Neuronal stem cell (in vitro differentiated cells): ENCODE results near the gene MYORG.
A peak's percentile ranks its signal among the peaks of the same experiment; 100 is the strongest.
"Not testable (repeated sequence)": the region's sequence is repeated elsewhere in the genome, so short reads cannot be mapped to it uniquely, and the experiment has no call there.

ENCODE experiments used
- DNase-seq: peaks from one replicate; pipeline ENCODE4 v3.0.0-alpha.2; 2013; ENCODE audit warnings: low spot score
- H2AFZ ChIP-seq: one replicate; pipeline ENCODE4 v1.6.1; 2013; ENCODE audit warnings: mild to moderate bottlenecking, low read length, inconsistent platforms
- H2AK5ac ChIP-seq: 2 replicates; pipeline ENCODE4 v1.6.1; 2013; ENCODE audit warnings: low read depth, mild to moderate bottlenecking, inconsistent platforms, low read length, moderate library complexity, mixed read lengths
- H2BK120ac ChIP-seq: 2 replicates; pipeline ENCODE4 v1.6.1; 2013; ENCODE audit warnings: low read depth, mild to moderate bottlenecking, inconsistent platforms, low read length, moderate library complexity, mixed read lengths
- H2BK12ac ChIP-seq: one replicate; pipeline ENCODE4 v1.6.1; 2013; ENCODE audit warnings: low read length, inconsistent platforms
- H2BK15ac ChIP-seq: 2 replicates; pipeline ENCODE4 v1.6.1; 2013; ENCODE audit warnings: mild to moderate bottlenecking, low read length, inconsistent platforms, mixed read lengths
- H2BK5ac ChIP-seq: one replicate; pipeline ENCODE4 v1.6.1; 2013; ENCODE audit warnings: inconsistent platforms, mild to moderate bottlenecking, low read length, moderate library complexity
- H3K14ac ChIP-seq: one replicate; pipeline ENCODE4 v1.6.1; 2013; ENCODE audit warnings: low read length, inconsistent platforms
- H3K18ac ChIP-seq: 2 replicates; pipeline ENCODE4 v1.6.1; 2013; ENCODE audit warnings: low read length, inconsistent platforms
- H3K23ac ChIP-seq: 2 replicates; pipeline ENCODE4 v1.6.1; 2013; ENCODE audit warnings: low read depth, mild to moderate bottlenecking, mixed read lengths, low read length, inconsistent platforms; ENCODE audit not compliant: poor library complexity
- H3K27ac ChIP-seq: replicated peaks from 3 replicates; pipeline ENCODE4 v1.5.1; 2013; ENCODE audit warnings: low read length, inconsistent platforms
- H3K27me3 ChIP-seq, 3 experiments: 2 replicates each; pipeline ENCODE4 v1.6.1; 2013; ENCODE audit warnings: low read length in 3 of 3, mild to moderate bottlenecking in 2 of 3, inconsistent platforms in 1 of 3, low read depth in 1 of 3, mixed read lengths in 1 of 3, moderate library complexity in 1 of 3; ENCODE audit not compliant: control insufficient read depth in 3 of 3, insufficient read depth in 3 of 3
- H3K36me3 ChIP-seq, 2 donors: replicated peaks in 1 of 2; 2 replicates each; pipeline ENCODE4 v1.6.1; 2013; ENCODE audit warnings: low read length in 2 of 2; ENCODE audit not compliant: control insufficient read depth in 2 of 2, insufficient read depth in 2 of 2
- H3K4ac ChIP-seq: 2 replicates; pipeline ENCODE4 v1.6.1; 2013; ENCODE audit warnings: inconsistent platforms, mild to moderate bottlenecking, low read length, moderate library complexity
- H3K4me1 ChIP-seq, 2 donors: 1 replicate in 1 of 2; 2 replicates in 1 of 2; pipeline ENCODE4 v1.6.1; 2013; ENCODE audit warnings: low read length in 2 of 2, low read depth in 1 of 2; ENCODE audit not compliant: control insufficient read depth in 2 of 2, insufficient read depth in 1 of 2
- H3K4me2 ChIP-seq: one replicate; pipeline ENCODE4 v1.6.1; 2013; ENCODE audit warnings: mild to moderate bottlenecking, low read length, inconsistent platforms; ENCODE audit not compliant: insufficient read depth, poor library complexity, severe bottlenecking
- H3K4me3 ChIP-seq, 2 donors: 2 replicates each; pipeline ENCODE4 v1.5.1; 2013; ENCODE audit warnings: low read length in 2 of 2, mild to moderate bottlenecking in 2 of 2, inconsistent platforms in 1 of 2, moderate library complexity in 1 of 2
- H3K79me1 ChIP-seq: one replicate; pipeline ENCODE4 v1.6.1; 2013; ENCODE audit warnings: low read depth, mild to moderate bottlenecking, inconsistent platforms, low read length, moderate library complexity
- H3K9ac ChIP-seq: one replicate; pipeline ENCODE4 v1.6.1; 2013; ENCODE audit warnings: mild to moderate bottlenecking, low read depth, low read length, inconsistent platforms; ENCODE audit not compliant: poor library complexity
- H3K9me3 ChIP-seq, 2 donors: replicated peaks in 1 of 2; 2 replicates each; pipeline versions ENCODE3 to v1.6.1; 2013; ENCODE audit warnings: low read length in 2 of 2, mild to moderate bottlenecking in 2 of 2, inconsistent platforms in 1 of 2, low read depth in 1 of 2, mixed read lengths in 1 of 2, moderate library complexity in 1 of 2; ENCODE audit not compliant: control insufficient read depth in 2 of 2, insufficient read depth in 1 of 2
- H4K8ac ChIP-seq: one replicate; pipeline ENCODE4 v1.6.1; 2013; ENCODE audit warnings: low read depth, mild to moderate bottlenecking, inconsistent platforms, low read length, moderate library complexity
- H4K91ac ChIP-seq: one replicate; pipeline ENCODE4 v1.6.1; 2013; ENCODE audit warnings: low read length, low read depth, mild to moderate bottlenecking, inconsistent platforms; ENCODE audit not compliant: poor library complexity
- WGBS, 2 donors: extraction: QIAGEN DNeasy Blood & Tissue Kit; methylation state at CpG; one replicate each; pipeline ENCODE4 v1.1.7; 2013; ENCODE audit warnings: missing lambda C conversion rate in 2 of 2, mixed read lengths in 1 of 2; ENCODE audit not compliant: insufficient read length in 2 of 2, insufficient replicate concordance in 1 of 2; ENCODE audit errors: extremely low coverage in 2 of 2; 5-methylcytosine and 5-hydroxymethylcytosine counted together

Gene MYORG

GRCh38 chr9:34341659-34342295, 34.9 kb downstream of the MYORG start:
- no peak overlapping the region for H3K4me3 ChIP-seq
- H3K18ac ChIP-seq: no peak overlapping the region
- no peaks in the 10 kb centered on the region for H3K9me3 ChIP-seq
- H3K4me1 ChIP-seq: no peaks in the 10 kb centered on the region
- H3K27ac ChIP-seq: no peak overlapping the region
- no peak overlapping the region for H3K14ac ChIP-seq
- no peaks in the 10 kb centered on the region for H3K27me3 ChIP-seq
- H2AFZ ChIP-seq: no peak overlapping the region
- peaks cover 16 to 63% of the 10 kb centered on the region in 2 donors for H3K36me3 ChIP-seq
- no peak overlapping the region for H3K9ac ChIP-seq
- no peak overlapping the region for H2BK15ac ChIP-seq
- no peak overlapping the region for H2AK5ac ChIP-seq
- H4K8ac ChIP-seq: no peak overlapping the region
- no peak overlapping the region for H3K23ac ChIP-seq
- no peak overlapping the region for H2BK120ac ChIP-seq
- no peak for DNase-seq
- H2BK5ac ChIP-seq: no peak overlapping the region
- no peak overlapping the region for H2BK12ac ChIP-seq
- no peak overlapping the region for H3K4me2 ChIP-seq
- H3K79me1 ChIP-seq: peaks cover 3% of the 10 kb centered on the region
- WGBS, 2 donors: no CpG with 5 or more reads among the region's 7 CpGs
- no peak overlapping the region for H3K4ac ChIP-seq
- H4K91ac ChIP-seq: no peak overlapping the region

GRCh38 chr9:34338665-34339385, 37.9 kb downstream of the MYORG start:
- no peak overlapping the region for H2BK15ac ChIP-seq
- no peak overlapping the region for H3K4me2 ChIP-seq
- H3K36me3 ChIP-seq: peaks cover 15 to 71% of the 10 kb centered on the region in 2 donors
- H3K9ac ChIP-seq: no peak overlapping the region
- H3K4me3 ChIP-seq: peak overlapping the region in 1 of 2 donors; percentile 48
- WGBS, 2 donors: no CpG with 5 or more reads among the region's 2 CpGs
- no peak overlapping the region for H3K14ac ChIP-seq
- H3K79me1 ChIP-seq: no peaks in the 10 kb centered on the region
- no peak for DNase-seq
- no peak overlapping the region for H2BK120ac ChIP-seq
- H3K4ac ChIP-seq: no peak overlapping the region
- H2BK12ac ChIP-seq: no peak overlapping the region
- H3K4me1 ChIP-seq: peaks cover 7 to 18% of the 10 kb centered on the region in 2 donors
- H3K27me3 ChIP-seq: no peaks in the 10 kb centered on the region
- no peak overlapping the region for H3K18ac ChIP-seq
- no peak overlapping the region for H4K91ac ChIP-seq
- no peak overlapping the region for H4K8ac ChIP-seq
- no peak overlapping the region for H3K23ac ChIP-seq
- no peaks in the 10 kb centered on the region for H3K9me3 ChIP-seq
- no peak overlapping the region for H2BK5ac ChIP-seq
- no peak overlapping the region for H2AK5ac ChIP-seq
- no peak overlapping the region for H2AFZ ChIP-seq
- no peak overlapping the region for H3K27ac ChIP-seq

GRCh38 chr9:34338079-34338478, 38.6 kb downstream of the MYORG start:
- H2BK12ac ChIP-seq, H3K4ac ChIP-seq, H3K9me3 ChIP-seq, H3K23ac ChIP-seq, H4K8ac ChIP-seq, H2AFZ ChIP-seq, H3K18ac ChIP-seq, H3K14ac ChIP-seq, H2AK5ac ChIP-seq, H3K4me3 ChIP-seq, H4K91ac ChIP-seq, H2BK5ac ChIP-seq, H2BK120ac ChIP-seq, H3K9ac ChIP-seq, H3K27ac ChIP-seq, H2BK15ac ChIP-seq, H3K79me1 ChIP-seq, DNase-seq, H3K4me2 ChIP-seq, H3K27me3 ChIP-seq: not testable (repeated sequence)
- H3K4me1 ChIP-seq: peaks cover 7 to 21% of the 10 kb centered on the region in 2 donors
- H3K36me3 ChIP-seq: peaks cover 11 to 63% of the 10 kb centered on the region in 2 donors

GRCh38 chr9:34337403-34337802, 39.3 kb downstream of the MYORG start:
- Histone ChIP-seq H3K14ac (no peak overlapping the region), H3K4me1 (peaks cover 7 to 24% of the 10 kb centered on the region in 2 donors), H4K91ac (no peak overlapping the region), H3K27me3 (no peaks in the 10 kb centered on the region), H2BK12ac (no peak overlapping the region), H2BK120ac (no peak overlapping the region), H3K18ac (no peak overlapping the region), H2AFZ (no peak overlapping the region), H3K9ac (no peak overlapping the region), H3K4me2 (no peak overlapping the region), H3K79me1 (peaks cover 2% of the 10 kb centered on the region), H2AK5ac (no peak overlapping the region), H3K4me3 (no peak overlapping the region), H4K8ac (no peak overlapping the region), H3K27ac (no peak overlapping the region), H3K23ac (no peak overlapping the region), H2BK5ac (no peak overlapping the region), H3K36me3 (peaks cover 11 to 57% of the 10 kb centered on the region in 2 donors), H3K4ac (no peak overlapping the region), H3K9me3 (no peaks in the 10 kb centered on the region), H2BK15ac (no peak overlapping the region)
- DNase-seq: no peak
- no CpG with 5 or more reads among the region's 2 CpGs for WGBS, 2 donors
